ENCODE measurements around the gene LGALS3BP. TPM values are rescaled to one million over a fixed set of nuclear protein-coding genes. Genes with fewer than 3 reads are reported as not detected.

LGALS3BP gene
- total RNA-seq, 1 donor from 2014 or later, result 24.3 TPM

- H3K27me3 Mint-ChIP-seq (ENCODE audit: low read depth), result no peaks in the 10 kb centered on the region
- no peaks in the 10 kb centered on the region for H3K4me1 Mint-ChIP-seq
- H3K27ac Mint-ChIP-seq (ENCODE audit: unreplicated experiment), result no peak overlapping the region
- no peak overlapping the region for H3K4me3 Mint-ChIP-seq
- DNase-seq (ENCODE audit: low read depth, low spot score), result no peak
- H3K9me3 Mint-ChIP-seq, result no peaks in the 10 kb centered on the region
- H3K36me3 Mint-ChIP-seq (ENCODE audit: low read depth), result peaks cover 2% of the 10 kb centered on the region
- TF ChIP-seq CTCF (conservative IDR thresholded peaks at IDR 0.05), result no peak
These were observed 18.8 kb upstream of the LGALS3BP start for GRCh38 chr17:78998311-78999055.

- Mint-ChIP-seq H3K9me3 (no peaks in the 10 kb centered on the region), H3K4me1 (peaks cover 3% of the 10 kb centered on the region), H3K36me3 (ENCODE audit: low read depth) (peaks cover 3% of the 10 kb centered on the region), H3K27ac (ENCODE audit: unreplicated experiment) (no peak overlapping the region), H3K27me3 (ENCODE audit: low read depth) (no peaks in the 10 kb centered on the region), H3K4me3 (no peak overlapping the region)
- no peak for TF ChIP-seq CTCF (conservative IDR thresholded peaks at IDR 0.05)
- DNase-seq (ENCODE audit: low read depth, low spot score), result no peak
These were observed 18.2 kb upstream of the LGALS3BP start for GRCh38 chr17:78997881-78998280.

GRCh38 chr17:78997231-78997741 is 17.6 kb upstream of the LGALS3BP start:
- Mint-ChIP-seq H3K4me3 (no peak overlapping the region), H3K4me1 (peaks cover 4% of the 10 kb centered on the region), H3K27me3 (ENCODE audit: low read depth) (no peaks in the 10 kb centered on the region), H3K9me3 (no peaks in the 10 kb centered on the region), H3K27ac (ENCODE audit: unreplicated experiment) (no peak overlapping the region), H3K36me3 (ENCODE audit: low read depth) (peaks cover 3% of the 10 kb centered on the region)
- DNase-seq (ENCODE audit: low read depth, low spot score), result no peak
- no peak for TF ChIP-seq CTCF (conservative IDR thresholded peaks at IDR 0.05)

- Mint-ChIP-seq H3K27ac (ENCODE audit: unreplicated experiment) (no peak overlapping the region), H3K27me3 (ENCODE audit: low read depth) (no peaks in the 10 kb centered on the region), H3K4me3 (no peak overlapping the region), H3K4me1 (peaks cover 4% of the 10 kb centered on the region), H3K9me3 (no peaks in the 10 kb centered on the region), H3K36me3 (ENCODE audit: low read depth) (peaks cover 3% of the 10 kb centered on the region)
- DNase-seq (ENCODE audit: low read depth, low spot score), result no peak
- no peak for TF ChIP-seq CTCF (conservative IDR thresholded peaks at IDR 0.05)
These were observed 17.1 kb upstream of the LGALS3BP start for GRCh38 chr17:78996781-78997201.

- Mint-ChIP-seq H3K4me1 (peaks cover 4% of the 10 kb centered on the region), H3K4me3 (no peak overlapping the region), H3K36me3 (ENCODE audit: low read depth) (peaks cover 3% of the 10 kb centered on the region), H3K9me3 (no peaks in the 10 kb centered on the region), H3K27ac (ENCODE audit: unreplicated experiment) (no peak overlapping the region), H3K27me3 (ENCODE audit: low read depth) (no peaks in the 10 kb centered on the region)
- no peak for DNase-seq (ENCODE audit: low read depth, low spot score)
- no peak for TF ChIP-seq CTCF (conservative IDR thresholded peaks at IDR 0.05)
These were observed 16.2 kb upstream of the LGALS3BP start for GRCh38 chr17:78995761-78996451.
